HPDE6-E6E7 (cell line): ENCODE measurements around the gene HRH2.

Source experiments
- DNase-seq: peaks from one replicate; pipeline ENCODE4 v3.0.0; 2011; ENCODE audit warnings: missing footprints; ENCODE audit errors: extremely low spot score

The HRH2 gene

DNA sequence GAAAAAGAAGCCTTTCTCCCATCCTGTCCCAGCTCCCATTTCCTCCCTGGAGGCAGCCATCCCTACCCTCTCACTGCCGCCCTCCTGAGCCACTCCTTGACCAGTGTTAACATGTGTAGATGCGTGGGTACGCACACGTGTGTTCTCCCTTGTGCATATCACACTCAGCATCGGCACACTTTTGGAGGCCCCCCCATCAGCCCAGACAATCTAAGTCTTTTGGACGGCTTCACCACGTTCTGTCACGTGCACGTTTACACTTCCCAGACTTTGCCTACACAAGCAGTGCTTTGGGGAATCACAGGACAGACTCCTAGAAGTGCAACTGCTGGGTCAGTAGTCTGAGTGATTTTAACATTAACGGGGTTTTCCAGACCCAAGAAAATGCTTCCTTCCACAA, 18.0 kb downstream of the HRH2 start:
- no peak for DNase-seq

DNA sequence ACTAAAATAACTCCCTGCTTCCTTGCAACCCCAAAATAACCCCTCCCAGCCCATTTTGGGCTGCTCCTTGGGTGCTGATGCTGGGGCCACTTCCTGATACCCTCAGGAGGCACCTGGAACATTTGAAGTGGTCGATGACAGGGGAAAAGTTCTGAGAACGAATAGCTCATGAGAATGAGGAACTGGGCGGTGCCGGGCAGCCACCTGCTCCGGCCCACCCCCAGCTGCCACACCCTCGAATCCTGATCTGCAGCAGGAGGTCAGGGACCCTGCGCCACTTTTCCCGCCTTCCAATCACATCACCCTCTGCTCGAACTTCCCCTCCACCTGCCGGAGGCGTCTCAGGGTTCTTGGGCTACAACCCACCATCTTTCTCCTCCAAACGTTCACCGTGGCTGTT, 19.7 kb downstream of the HRH2 start:
- DNase-seq: no peak

DNA sequence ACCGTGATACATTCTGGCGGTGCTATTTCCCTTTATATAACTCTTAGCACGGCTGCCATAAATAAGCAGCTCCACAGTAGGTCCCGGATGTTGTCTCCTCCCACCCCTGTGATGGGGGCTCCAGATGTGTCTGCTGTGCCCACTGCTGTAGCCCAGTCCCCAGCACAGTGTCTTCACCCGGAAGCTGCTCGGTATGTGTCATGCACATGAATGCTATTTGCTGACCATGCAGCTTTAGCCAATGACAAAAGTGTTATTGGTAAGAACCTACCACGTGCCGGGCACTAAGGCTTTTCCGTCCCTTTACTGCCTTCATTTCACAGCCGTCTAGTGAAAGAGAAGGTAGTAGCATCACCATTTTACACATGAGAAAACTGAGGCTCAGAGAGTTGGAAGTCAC, 20.2 kb downstream of the HRH2 start:
- no peak for DNase-seq

DNA sequence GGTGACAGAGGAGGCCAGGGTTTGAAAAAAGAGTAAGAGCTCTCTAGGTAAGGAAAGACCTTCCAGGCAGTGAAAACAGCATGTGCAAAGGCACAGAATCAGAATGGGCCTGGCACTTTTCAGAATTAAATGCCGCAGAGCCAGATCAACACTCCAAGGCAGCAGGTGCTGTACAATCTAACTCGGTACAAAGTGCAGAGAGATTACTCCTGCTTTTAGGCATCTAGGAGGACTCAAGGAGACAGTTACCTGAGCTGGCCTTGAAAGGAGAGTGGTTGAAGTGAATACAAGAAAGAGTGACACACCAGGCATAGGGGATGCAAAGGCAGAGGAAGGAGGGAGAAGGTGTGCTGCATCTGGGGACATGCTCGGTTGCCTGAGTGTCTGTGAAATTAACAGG, 21.5 kb downstream of the HRH2 start:
- no peak for DNase-seq

DNA sequence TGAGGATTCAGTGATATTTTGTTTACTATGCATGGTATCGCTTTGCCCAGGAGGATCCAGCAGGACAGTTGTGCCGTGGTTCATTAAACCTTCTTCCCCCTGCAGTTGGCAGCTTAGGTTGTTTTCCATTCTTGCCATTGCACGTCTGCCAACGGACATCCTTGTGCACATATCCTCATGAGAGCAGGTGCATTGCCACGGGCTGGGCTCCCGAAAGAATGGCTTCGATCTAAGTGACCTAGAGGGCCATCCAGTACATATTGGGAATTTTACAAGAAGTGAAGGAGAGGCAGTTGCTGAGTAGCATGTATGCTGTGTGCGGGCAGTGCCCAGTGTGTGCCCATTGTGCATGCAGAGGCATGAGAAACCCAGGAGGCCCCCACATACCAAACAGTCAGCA, 22.1 kb downstream of the HRH2 start:
- DNase-seq: no peak

DNA sequence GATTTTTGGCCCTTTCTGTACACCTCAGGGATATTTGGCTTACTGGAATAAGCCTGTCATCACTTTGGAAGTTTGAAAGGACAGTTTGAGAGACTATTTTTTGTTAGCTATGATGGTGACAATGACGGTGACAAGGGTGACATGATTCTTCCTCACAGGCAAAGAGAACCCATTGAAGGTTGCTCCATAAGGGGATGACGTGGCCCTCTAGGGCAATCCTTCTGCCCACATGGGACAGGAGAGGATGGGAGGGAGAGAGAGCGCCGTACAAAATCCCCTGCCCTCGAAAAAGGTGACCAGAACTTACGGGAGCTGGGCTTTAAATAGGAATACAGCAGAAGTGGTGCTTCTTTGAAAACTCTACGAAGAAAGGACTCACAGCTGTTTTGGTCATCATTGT, 22.6 kb downstream of the HRH2 start:
- DNase-seq: no peak

DNA sequence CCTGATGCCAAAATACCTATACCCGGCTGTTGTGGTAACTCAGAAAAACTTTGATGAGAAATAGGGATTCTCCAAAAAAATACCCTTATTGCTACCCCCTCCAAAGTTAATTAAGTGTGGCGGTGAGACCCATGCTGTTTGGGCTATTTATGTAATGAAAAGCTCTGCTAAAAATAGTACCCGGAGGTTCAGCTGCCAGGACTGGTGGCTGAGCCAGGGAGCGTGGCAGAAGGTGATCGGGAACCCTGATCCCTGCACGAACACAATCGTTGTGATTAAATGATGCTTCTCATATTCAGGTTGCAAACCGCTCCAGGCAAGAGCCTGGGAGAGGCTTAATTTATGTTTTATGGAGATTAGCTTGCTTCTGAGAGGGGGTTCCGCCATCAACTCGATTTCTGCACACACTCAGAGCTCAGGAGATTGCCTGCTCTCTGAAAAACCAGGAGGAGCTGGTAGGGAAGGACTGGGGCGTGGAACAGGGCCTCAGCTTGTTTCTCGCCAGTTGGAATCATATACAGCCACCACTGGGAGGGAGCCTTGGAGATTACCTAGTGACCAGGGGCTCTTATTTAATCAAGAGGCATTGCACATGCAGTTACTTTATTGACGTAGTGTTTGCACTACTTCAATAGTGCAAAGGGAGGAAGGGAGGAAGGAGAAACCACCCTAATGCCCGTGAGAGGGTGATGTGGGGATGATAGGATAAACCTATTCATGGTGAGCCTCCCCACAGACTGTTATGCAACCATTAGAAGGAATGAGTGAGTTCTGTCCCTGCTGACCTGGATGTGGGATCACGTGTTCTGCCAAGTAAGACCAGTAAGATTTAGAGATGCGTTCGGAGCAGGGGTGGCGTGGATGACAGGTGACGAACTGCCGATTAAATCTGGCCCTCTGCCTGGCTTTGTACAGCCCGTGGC, 23.4 kb downstream of the HRH2 start:
- no peak for DNase-seq

DNA sequence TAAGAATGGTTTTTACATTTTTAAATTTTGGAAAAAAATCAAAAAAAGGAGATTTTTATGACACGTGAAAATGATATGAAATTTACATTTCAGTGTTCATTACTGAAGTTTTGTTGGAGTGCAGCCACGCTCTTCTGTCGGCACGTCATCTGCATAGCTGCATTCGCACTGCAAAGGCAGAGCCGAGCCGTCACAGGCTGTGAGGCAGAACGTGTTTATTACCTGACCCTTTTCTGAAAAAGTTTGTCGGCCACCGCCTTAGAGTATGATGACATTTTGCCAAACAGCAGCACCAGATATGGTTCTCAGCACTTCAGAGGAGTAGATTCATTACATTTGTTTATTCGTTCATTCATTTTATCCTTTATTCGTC, 24.1 kb downstream of the HRH2 start:
- DNase-seq: no peak

DNA sequence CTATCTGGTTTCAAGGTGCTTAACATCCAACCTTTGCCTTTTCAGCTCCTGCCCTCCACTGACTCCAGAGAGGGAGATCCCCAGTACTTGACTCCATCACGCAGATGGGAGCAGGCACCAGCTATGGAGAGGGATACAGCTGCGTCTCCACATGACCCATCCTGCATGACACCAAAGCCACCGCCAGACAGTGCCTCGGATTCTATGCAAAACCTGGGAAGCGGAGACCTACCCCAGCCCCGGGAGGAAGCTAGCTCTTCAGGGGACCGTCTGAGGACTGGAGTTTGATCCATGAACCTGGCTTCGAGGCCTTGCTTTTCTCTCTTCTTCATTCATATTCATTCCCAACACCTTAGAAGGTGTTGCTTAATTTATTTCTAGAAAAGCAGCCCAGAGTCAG, 24.8 kb downstream of the HRH2 start:
- DNase-seq: no peak

DNA sequence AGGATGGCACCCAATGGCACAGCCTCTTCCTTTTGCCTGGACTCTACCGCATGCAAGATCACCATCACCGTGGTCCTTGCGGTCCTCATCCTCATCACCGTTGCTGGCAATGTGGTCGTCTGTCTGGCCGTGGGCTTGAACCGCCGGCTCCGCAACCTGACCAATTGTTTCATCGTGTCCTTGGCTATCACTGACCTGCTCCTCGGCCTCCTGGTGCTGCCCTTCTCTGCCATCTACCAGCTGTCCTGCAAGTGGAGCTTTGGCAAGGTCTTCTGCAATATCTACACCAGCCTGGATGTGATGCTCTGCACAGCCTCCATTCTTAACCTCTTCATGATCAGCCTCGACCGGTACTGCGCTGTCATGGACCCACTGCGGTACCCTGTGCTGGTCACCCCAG, 25.4 kb downstream of the HRH2 start:
- DNase-seq: no peak

DNA sequence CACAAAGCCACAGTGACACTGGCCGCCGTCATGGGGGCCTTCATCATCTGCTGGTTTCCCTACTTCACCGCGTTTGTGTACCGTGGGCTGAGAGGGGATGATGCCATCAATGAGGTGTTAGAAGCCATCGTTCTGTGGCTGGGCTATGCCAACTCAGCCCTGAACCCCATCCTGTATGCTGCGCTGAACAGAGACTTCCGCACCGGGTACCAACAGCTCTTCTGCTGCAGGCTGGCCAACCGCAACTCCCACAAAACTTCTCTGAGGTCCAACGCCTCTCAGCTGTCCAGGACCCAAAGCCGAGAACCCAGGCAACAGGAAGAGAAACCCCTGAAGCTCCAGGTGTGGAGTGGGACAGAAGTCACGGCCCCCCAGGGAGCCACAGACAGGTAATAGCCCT, 26.1 kb downstream of the HRH2 start:
- no peak for DNase-seq

DNA sequence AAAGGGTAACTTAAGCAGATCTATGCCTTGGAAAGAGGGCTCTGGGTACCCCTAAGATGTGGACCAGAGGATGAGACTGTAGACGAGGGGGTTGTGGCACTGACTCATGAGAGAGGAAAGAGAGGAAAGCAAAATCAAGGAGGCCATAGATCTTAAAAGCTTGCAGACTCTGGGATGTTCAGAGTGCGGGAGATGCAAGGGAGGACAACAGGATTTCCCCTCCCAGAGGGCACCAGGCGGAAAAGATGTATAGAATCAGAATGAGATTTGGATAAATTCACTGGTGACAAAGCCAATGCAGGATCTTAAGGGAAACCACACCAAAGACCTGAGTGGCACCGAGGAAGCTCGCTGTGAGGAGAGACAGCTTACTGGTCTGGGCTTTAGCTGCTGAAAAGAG, 27.1 kb downstream of the HRH2 start:
- no peak for DNase-seq

DNA sequence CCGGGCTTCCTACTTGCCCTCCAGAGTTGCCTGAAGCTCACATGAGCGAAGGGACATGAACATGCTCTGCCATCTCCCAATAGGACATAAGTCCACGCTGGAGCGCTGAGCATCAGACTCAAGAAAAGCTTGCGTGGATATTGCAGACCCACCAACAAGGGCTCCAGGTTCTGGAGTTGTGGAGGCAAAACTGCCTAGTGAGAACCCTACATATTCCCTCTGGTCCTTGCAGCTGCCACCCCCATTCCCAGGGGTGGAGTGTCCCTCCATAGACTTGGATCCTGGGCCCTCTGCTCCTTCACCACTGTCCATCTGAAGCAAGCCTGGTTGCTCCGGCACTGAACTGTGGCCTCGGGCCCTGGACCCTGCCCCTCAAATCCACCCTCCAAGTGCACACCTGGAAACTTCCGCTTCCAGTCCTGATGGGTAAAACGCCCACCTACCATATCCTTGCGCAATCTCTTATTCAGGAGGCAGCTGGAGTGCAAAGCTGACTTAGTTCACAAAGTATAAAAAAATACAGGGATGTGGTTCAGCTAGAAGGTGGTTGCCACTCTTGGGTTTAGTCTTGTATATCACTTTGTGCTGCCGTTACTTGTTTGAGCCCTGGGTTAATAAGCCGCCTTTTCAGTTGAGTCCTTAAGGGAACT, 28.0 kb downstream of the HRH2 start:
- DNase-seq: no peak

DNA sequence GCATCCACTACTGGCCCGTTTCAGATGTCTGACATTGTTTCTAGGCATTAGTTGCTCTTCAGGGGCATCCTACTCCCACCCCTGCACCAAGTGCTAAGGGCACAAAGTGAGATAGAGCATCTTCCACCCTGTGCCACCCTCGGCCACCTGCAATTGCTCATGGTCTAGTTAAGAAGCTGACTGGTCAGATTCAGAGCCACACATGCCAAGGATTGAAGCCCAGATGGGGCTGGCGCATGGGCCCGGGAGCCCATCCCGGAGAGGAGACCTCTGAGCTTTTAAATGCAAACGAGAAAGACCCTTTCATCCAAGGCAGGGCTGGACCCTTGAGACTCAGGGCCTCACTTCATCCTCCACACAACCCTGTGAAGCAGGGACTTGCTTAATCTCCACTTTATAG, 28.5 kb downstream of the HRH2 start:
- DNase-seq: no peak

DNA sequence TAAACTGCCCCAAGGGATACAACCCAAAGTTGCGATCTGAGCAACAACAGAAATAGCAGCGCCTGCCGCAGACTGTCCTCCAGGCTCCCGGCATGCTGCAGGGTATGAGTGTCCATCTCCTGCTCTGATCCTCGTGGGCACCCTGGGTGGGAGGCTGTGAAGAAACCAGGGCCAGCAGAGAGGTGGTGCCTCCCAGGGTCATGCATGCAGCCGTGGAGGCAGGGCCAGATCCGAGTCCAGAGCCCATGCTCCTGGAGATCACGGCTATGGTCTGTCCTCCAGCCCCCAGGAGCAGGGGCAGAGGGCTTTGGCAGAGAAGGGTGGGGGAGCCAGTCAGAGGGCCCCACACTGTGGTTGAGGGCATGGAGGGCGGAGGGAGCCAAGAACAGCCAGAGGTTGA, 29.0 kb downstream of the HRH2 start:
- DNase-seq: no peak

DNA sequence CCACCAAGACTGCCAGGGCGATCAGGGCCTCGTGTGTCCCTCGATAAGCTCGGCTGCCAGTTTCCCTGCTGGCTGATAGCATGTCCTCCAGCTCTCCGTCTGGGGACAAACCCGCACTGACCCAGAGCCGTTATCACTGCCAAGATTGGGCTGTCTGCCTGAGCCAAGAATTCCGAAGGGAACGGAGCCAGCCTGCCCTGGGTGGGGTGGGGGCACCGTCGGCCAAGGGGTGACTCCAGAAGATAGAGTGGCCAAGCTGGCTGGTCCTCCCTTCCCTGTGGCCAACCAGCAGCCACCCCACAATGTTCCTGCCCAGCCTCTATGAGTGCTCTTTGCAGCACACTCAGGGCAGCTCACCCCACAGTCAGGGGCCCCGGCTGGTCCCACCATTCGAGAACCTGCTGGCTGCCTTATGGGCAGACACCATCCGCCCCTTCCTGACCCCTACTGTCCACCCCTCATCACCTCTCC, 29.4 kb downstream of the HRH2 start:
- no peak for DNase-seq

DNA sequence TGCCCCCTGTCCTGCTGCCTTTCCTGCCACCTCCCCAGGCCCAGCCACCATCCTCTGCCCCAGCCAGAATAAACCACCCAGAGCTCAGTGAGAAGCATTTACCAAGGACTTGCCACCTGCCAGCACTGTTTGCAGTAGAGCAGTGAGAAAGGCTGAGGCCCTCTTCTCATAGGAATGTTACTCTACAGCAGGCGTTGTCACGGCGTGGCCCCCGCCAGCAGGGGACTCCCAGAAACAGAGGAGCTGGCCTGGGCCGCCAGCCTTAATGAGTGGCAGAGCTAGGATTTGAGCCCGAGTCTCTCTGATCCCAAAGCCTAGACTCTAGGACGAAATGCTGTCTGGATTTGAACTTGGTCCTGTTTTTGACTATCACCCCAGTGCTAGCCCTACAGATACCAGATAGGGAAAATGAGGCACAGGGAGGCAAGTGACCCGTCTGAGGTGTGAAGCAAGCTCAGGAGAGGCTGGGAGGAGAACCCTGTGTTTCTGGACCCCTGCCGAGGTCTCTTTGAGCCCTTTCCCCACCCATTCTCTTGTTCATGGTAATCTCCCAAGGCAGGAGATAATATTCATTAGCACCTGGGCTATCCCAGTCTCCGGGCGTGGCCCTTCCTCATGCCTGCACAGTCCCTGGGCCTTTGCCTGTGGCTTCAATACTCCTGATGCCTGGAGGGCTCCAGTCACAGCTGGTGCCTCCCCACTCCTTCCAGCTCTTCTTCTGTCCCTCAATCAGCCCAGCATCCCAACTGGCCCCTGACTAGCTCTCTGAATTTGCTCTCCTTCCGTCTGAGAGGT, 30.7 kb downstream of the HRH2 start:
- DNase-seq: no peak

DNA sequence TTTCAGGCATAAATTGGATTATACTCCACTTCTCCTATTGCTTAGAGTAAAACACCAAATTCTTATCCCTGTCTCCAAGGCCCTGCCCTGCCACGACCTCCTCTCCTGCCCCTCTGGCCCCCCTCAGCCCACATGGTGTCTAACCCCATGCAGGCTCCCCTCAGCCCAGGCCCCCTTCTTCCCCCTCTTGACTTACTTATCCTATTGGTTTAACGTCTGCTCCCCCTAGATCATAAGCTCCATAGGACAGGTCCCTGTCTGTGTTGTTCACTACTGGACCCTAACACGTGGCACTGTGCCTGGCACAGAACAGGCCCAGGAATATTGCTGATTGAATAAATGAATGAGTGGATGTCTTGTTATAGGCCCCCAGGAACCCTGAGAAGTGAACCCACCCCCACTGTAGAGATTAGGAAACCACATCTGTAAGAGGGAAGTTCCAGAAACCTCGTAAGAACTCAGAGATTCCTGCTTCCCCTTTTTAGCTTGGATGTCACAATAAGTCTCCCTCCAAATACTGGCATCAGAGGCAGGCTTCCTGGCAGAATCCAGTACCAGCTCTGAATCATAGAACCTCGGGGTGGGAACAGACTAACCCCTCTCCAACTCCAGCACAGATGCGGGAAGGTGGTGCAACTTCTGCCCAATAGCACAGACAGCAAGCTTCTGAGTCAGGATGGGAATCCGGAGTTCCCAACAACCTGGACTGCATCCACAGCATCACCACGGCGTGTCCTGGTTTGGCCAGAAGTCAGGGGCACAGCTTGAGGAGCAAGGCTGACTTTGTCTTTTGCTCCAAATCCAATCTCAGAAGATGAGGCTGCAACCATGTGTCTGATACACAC, 31.5 kb downstream of the HRH2 start:
- no peak for DNase-seq

DNA sequence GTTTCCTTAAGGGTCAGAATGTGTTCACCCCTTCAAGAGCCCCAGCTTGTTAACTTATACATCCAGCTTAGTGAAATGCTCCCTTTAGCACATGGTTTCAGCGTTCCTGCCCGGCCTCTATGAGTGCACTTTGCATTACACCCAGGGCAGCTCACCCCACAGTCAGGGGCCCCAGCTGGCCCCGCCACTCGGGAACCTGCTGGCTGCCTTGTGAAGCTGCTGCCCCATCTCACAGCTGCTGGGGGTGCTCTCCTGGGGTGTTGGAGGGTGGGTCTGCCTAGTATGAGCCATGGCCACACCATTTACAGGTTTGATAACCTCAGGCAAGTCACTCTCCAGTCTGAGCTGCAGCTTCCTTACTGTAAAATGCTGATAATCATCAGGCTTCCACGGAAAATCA, 32.2 kb downstream of the HRH2 start:
- no peak for DNase-seq

DNA sequence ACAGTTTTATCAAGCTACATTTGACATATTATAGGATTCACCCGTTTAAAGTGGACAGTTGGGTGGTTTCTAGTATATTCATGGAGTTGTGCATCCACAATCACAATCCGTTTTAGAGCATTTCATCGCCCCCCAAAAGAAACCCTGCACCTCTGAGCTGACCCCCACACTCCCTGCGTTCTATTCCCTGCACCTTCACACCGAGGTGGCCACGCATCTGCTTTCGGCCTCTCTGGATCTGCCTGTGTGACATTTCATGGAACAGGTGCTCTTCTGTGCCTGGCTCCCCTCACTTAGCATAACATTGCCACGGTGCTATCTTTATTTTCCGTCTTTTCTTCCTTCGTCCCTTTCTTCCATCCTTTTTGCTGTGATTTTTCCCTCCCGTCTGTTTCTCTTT, 32.7 kb downstream of the HRH2 start:
- DNase-seq: no peak

DNA sequence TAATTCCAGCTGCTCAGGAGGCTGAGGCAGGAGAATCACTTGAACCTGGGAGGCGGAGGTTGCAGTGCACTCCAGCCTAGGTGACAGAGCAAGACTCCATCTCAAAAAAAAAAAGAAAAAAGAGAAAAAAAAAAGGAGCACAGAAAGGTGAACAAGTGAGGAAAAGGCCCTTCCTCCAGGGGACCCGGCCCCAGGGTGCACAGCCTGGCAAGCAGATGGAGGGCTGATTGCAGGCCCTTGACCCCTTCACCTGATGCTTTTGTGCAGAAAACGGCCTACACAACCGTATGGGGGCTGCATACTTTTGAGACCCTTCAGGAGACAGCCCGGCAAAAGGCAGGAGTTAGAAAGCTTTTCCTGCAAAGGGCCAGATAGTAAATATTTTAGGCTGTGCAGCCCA, 33.9 kb downstream of the HRH2 start:
- DNase-seq: no peak
